GM20000 (cell line): ENCODE results near the gene EXOC1.

Experiments
- DNase-seq: peaks from one replicate; pipeline ENCODE4 v3.0.0; 2012; ENCODE audit warnings: low spot score
- TF ChIP-seq, protein P1 (sequence below): IDR thresholded peaks from 2 replicates; pipeline ENCODE4 v1.5.1; 2012; ENCODE audit warnings: mild to moderate bottlenecking, control low read depth; ENCODE audit errors: extremely low read depth, missing control alignments

EXOC1 gene

DNA sequence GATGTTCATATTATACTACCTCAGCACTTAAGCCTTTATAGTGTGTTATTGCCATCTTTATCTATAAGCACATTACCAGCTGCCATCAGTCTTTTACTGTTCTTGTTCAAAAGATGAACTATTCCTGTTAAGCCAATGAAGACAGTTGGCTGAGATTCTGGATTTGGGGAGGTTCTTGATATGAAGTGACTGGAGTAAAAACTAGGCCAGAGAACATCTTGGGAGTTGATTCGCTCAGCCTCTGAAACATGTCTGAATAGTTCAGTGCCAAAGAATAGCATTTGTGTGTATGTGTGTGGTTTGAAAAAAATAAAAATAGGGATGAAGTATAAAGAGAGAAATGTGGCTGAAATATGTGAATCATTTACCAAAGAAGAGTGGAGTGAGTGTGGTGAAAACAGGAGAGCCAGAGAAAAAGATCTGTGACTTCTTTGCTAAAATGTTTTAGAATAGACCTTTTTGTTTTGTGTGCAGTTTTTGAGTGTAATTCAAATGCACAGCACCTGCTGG lies 15.2 kb downstream of the EXOC1 start:
- TF ChIP-seq, protein P1, sequence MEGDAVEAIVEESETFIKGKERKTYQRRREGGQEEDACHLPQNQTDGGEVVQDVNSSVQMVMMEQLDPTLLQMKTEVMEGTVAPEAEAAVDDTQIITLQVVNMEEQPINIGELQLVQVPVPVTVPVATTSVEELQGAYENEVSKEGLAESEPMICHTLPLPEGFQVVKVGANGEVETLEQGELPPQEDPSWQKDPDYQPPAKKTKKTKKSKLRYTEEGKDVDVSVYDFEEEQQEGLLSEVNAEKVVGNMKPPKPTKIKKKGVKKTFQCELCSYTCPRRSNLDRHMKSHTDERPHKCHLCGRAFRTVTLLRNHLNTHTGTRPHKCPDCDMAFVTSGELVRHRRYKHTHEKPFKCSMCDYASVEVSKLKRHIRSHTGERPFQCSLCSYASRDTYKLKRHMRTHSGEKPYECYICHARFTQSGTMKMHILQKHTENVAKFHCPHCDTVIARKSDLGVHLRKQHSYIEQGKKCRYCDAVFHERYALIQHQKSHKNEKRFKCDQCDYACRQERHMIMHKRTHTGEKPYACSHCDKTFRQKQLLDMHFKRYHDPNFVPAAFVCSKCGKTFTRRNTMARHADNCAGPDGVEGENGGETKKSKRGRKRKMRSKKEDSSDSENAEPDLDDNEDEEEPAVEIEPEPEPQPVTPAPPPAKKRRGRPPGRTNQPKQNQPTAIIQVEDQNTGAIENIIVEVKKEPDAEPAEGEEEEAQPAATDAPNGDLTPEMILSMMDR: no peak
- DNase-seq: no peak

DNA sequence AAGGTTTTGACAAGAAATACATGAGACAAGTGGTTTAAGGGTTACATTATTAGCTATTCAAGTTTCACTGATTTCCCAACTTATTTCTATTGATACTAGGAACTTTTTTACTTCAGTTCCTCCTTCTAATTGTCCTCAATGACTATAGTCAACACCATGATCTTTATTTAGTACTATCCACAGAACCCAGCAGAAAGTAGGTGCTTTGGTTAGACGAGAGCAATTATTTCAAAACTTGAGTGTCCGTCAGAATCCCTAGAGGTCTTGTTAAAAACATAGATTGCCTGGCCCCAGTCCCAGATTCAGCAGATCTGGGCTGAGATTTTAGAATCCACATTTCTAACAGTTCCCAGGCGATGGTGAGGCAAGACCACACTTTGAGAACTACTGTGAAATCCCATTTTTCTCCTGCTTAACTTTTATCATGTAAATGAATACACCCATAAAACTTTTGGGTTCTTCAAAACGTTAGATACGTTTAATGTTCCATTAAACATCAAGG lies 17.9 kb downstream of the EXOC1 start:
- DNase-seq: no peak

DNA sequence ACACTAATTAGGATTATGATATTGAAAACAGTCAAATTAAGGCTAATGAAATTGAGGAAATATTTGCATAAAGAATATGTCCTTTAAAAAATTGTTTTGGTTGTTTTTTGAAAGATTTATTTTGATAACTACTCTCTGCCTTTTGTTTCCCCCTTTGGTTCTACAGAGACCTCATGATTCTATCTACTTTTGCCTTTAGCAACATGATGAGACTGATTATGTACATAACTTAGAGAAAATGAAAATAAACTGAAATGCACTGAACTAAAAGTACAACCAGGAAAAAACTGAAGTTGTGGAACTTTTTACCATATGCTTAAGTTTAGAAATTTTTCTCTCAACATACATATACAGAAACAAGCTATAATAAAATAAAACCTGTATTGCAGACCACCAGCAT lies 21.4 kb downstream of the EXOC1 start:
- DNase-seq: no peak
- TF ChIP-seq, protein P1: no peak

More for the DNA sequence above, 17.9 kb downstream of the EXOC1 start:
- TF ChIP-seq, protein P1: no peak

DNA sequence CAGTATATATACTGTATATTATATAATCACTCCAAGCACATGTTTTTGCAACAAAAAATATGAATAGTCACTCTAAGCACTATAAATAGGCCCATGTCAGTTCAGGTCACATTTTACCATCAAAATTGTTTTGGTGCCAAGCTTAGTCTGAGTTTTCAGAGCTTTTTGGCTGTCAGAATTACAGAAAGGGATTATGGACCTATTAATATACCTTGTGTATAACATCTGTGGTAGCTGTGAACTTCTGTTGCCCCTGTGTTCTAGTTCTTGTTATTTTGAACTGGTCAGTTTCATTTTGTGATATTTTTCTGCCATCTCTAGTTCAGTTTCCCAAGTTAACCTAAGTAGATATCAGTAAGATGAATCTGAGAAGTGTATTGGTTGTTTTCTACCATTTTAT lies 22.9 kb downstream of the EXOC1 start:
- DNase-seq: no peak
- TF ChIP-seq, protein P1: no peak

DNA sequence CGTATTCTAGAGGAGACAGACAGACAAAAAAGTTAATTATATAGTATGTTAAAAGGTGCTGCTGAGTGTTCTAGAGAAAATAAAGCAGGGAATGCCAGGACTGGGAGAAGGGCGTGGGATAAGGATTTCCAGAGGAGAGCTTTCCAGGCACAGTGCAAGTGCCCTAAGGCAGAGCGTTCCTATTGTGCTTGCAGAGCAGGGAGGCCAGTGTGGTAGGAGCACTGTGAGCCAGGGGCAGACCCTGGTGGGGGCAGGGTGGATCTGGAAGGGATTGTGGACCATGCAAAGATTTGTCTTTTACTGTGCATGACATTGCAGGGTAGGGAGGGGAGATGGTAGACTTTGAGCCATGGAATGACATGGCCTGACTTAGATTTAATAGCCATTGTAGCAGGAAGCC lies 25.8 kb downstream of the EXOC1 start:
- TF ChIP-seq, protein P1: no peak
- no peak for DNase-seq

DNA sequence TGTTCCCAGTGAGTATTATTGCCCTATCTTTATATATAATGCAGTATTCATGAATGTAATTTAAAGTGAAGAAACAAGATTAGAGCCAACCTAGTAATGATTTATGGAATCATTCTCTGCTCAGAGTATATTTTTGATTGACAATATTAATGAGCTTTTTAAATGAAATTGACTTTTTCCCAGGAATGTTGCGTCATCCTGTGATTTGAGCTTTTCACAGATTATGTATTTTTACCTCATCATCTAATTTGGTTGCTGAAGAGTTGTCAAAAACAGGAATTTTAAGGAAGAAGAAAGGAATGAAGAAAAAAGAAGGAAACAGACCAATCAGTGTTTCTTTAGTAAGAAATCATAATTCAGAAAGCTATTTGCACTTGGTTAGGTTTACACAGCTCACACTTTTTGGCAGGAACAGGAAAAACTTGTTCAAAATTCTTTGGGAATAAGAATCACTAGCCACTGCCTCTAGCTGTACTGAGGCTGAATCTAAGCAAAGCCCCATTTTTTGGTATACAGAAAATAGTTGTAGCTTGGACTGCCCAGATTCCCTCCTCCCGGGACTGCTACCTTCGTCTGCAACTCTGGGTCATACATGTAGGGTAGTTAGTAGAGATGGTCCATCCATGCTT lies 27.3 kb downstream of the EXOC1 start:
- DNase-seq: no peak
- TF ChIP-seq, protein P1: no peak

DNA sequence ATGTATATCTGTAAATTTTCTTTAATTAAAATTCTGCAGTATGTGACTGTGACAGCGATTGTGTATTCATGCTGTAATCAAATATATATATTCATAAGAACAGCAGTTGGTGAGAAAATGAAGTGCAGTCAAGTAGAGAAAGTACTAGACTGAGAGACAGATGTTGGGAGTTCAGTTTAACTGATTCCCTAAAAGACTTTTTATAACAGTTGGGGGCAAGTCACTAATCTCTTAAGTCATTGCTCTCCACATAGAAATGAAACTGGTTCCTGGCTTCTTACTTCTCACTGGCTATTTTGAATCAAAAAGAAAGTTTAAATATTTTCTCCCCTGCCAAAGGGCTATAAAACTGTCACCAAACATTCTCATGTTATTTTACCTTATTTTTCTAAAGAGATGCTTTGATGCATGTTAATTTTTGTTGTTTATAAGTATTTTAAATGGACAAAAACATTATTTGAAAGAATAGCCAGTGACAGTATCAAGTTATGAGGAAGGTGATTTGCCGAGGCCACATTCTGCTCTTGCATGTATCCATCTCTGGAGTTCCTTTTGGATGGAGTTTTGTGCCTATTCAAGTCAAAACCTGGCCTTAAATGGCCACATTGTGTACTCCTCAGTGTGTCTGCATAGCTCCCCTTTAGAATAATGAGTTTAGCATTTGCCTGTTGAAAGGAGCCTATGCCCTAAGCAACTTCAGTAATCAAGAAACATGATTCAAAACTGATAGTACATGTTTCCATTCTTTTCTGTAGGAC lies 30.8 kb downstream of the EXOC1 start:
- no peak for DNase-seq
- TF ChIP-seq, protein P1: no peak
